Activated T-cell treated with anti-CD3 and anti-CD28 coated beads, Interleukin-2, amount 50 U/mL, for 72 hours (primary cell): Measurements from ENCODE around the gene MAPKAP1. TPM values are rescaled to one million over a fixed set of nuclear protein-coding genes. Genes with fewer than 3 reads are reported as not detected.
A peak's percentile ranks its signal among the peaks of the same experiment; 100 is the strongest.
"Not testable (repeated sequence)": the region's sequence is repeated elsewhere in the genome, so short reads cannot be mapped to it uniquely, and the experiment has no call there.

Experiments
- ATAC-seq, 2 donors: fragments of 150-1000 bp; cut with Tn5 transposase; replicated peaks in 1 of 2; 2 replicates each; pipeline ENCODE4 v1.10.0; 2021; ENCODE audit warnings: moderate library complexity in 2 of 2, mild to moderate bottlenecking in 1 of 2
- DNase-seq, 2 donors: peaks; one replicate each; pipeline ENCODE4 v3.0.0; 2021 to 2022; ENCODE audit warnings: mixed read lengths in 1 of 2
- H3K27ac Mint-ChIP-seq: one replicate; pipeline ENCODE4 v1.8.0; 2022; ENCODE audit warnings: mild to moderate bottlenecking, moderate library complexity, mixed read lengths
- H3K27me3 Mint-ChIP-seq: one replicate; pipeline ENCODE4 v1.8.0; 2022; ENCODE audit warnings: low read depth, mixed read lengths
- H3K36me3 Mint-ChIP-seq, 2 donors: one replicate each; pipeline ENCODE4 v1.8.0; 2022; ENCODE audit warnings: mixed read lengths in 2 of 2, mild to moderate bottlenecking in 1 of 2; ENCODE audit not compliant: insufficient read depth in 2 of 2
- H3K4me1 Mint-ChIP-seq: one replicate; pipeline ENCODE4 v1.8.0; 2022; ENCODE audit warnings: low read depth, mixed read lengths
- H3K4me3 Mint-ChIP-seq, 2 donors: one replicate each; pipeline ENCODE4 v1.8.0; 2022; ENCODE audit warnings: mild to moderate bottlenecking in 2 of 2, mixed read lengths in 2 of 2, moderate library complexity in 2 of 2
- H3K9me3 Mint-ChIP-seq, 2 donors: one replicate each; pipeline ENCODE4 v1.8.0; 2022; ENCODE audit warnings: mixed read lengths in 2 of 2
- total RNA-seq, 2 donors: library from RNA; stranded (reverse); gene quantifications; one replicate each; pipeline ENCODE4 v1.2.3, GENCODE V29; 2022

The MAPKAP1 gene
- total RNA-seq, 2 donors from 2014 or later: 42.1 to 42.8 TPM

DNA sequence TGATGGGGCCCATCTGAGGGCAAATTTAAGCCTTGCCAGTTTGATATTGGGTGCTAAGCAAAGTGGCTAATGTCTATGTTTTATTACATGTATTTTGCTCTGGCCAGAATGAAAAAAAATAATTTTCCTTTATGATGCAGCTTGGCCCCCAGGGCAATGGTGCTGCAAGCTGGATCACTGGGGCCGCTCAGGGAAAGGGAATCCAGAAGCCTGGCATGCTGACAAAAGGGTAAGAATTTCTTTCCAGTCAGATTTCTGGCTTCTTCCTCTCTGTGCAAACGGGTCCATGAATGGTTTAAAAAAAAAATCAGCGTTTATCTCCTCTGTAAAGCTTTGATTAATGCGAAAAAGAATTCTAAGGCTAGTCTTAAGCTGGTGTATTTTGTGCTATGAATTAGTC lies 138.4 kb downstream of the MAPKAP1 start:
- Mint-ChIP-seq H3K9me3 (peaks cover 3 to 5% of the 10 kb centered on the region in 2 donors), H3K36me3 (peaks cover 5 to 13% of the 10 kb centered on the region in 2 donors), H3K4me3 (no peak overlapping the region)

GRCh38 chr9:125566051-125566450 lies 141.0 kb downstream of the MAPKAP1 start:
- H3K36me3 Mint-ChIP-seq, H3K27me3 Mint-ChIP-seq, H3K27ac Mint-ChIP-seq, ATAC-seq, DNase-seq, H3K4me3 Mint-ChIP-seq, H3K9me3 Mint-ChIP-seq: not testable (repeated sequence)
- H3K4me1 Mint-ChIP-seq: peaks cover 24% of the 10 kb centered on the region

More for the DNA sequence above, 138.4 kb downstream of the MAPKAP1 start:
- H3K4me1 Mint-ChIP-seq: no peaks in the 10 kb centered on the region
- DNase-seq (no peak), ATAC-seq (no peak)
- no peak overlapping the region for H3K27ac Mint-ChIP-seq
- H3K27me3 Mint-ChIP-seq: no peaks in the 10 kb centered on the region

- H3K9me3 Mint-ChIP-seq: no peaks in the 10 kb centered on the region
- DNase-seq: no peak
- H3K4me1 Mint-ChIP-seq: peaks cover 24% of the 10 kb centered on the region
- no peak overlapping the region for H3K4me3 Mint-ChIP-seq
- peaks cover 0 to 1% of the 10 kb centered on the region in 2 donors for H3K36me3 Mint-ChIP-seq
- H3K27me3 Mint-ChIP-seq: no peaks in the 10 kb centered on the region
- no peak overlapping the region for H3K27ac Mint-ChIP-seq
- ATAC-seq: no peak
These were observed 141.9 kb downstream of the MAPKAP1 start for GRCh38 chr9:125565126-125565525.

- DNase-seq (no peak), ATAC-seq (no peak)
- Mint-ChIP-seq H3K4me1 (peaks cover 24% of the 10 kb centered on the region), H3K27me3 (no peaks in the 10 kb centered on the region), H3K27ac (no peak overlapping the region), H3K4me3 (no peak overlapping the region), H3K36me3 (no peaks in the 10 kb centered on the region), H3K9me3 (no peaks in the 10 kb centered on the region)
These were observed 142.4 kb downstream of the MAPKAP1 start for GRCh38 chr9:125564631-125565030.

- ATAC-seq (peak; percentile 28 to 55), DNase-seq (no peak)
- Mint-ChIP-seq H3K4me1 (peaks cover 24% of the 10 kb centered on the region), H3K27me3 (no peaks in the 10 kb centered on the region), H3K4me3 (peak overlapping the region; percentile 1 to 66), H3K27ac (peak overlapping the region; percentile 51), H3K36me3 (peaks cover 0 to 4% of the 10 kb centered on the region in 2 donors), H3K9me3 (no peaks in the 10 kb centered on the region)
These were observed 145.4 kb downstream of the MAPKAP1 start for GRCh38 chr9:125561509-125562148.

DNA sequence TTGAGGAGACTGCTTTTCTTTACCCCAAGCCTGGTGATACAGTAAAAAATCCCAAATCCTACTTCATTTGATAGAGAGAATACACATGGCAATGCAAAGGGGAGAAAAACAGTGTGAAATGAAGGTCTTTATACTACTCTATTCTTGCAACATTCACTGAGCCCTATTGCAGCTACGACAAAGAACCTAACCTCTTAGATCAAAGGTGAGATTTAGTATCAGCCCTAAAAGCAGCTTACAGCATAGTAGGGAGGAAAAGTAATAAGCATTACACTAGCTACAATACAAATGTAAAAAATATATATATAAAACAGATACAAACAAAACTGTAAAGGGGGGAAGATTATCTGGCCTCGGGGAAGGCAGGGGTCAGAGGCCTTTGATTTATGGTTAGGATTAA lies 147.1 kb downstream of the MAPKAP1 start:
- no peak overlapping the region for H3K27ac Mint-ChIP-seq
- H3K4me1 Mint-ChIP-seq: peaks cover 24% of the 10 kb centered on the region
- peaks cover 0 to 4% of the 10 kb centered on the region in 2 donors for H3K36me3 Mint-ChIP-seq
- DNase-seq: no peak
- ATAC-seq: no peak
- H3K27me3 Mint-ChIP-seq: no peaks in the 10 kb centered on the region
- H3K9me3 Mint-ChIP-seq: no peaks in the 10 kb centered on the region
- no peak overlapping the region for H3K4me3 Mint-ChIP-seq

DNA sequence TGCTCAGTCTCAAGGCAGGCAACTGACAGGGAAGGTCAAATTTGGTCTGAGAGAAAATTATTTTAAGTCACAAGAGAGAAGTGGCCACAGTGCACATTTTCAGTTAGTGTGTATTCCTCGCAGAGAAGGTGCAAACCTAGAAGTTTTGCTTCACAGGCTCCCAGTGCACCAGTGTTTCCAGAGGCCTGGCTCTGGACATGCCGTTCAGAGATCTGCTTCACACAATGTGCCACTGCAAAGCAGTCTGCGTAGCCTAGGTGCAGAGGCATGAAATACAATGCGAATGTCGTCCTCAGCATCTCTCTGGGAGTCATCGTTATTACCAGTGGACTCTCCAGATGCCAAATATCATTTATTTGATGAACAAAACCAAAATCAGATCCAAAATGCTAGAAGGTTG lies 147.8 kb downstream of the MAPKAP1 start:
- Mint-ChIP-seq H3K27ac (no peak overlapping the region), H3K4me1 (peaks cover 24% of the 10 kb centered on the region), H3K36me3 (peaks cover 0 to 4% of the 10 kb centered on the region in 2 donors), H3K27me3 (no peaks in the 10 kb centered on the region), H3K9me3 (no peaks in the 10 kb centered on the region), H3K4me3 (no peak overlapping the region)
- no peak for DNase-seq
- ATAC-seq: no peak

- Mint-ChIP-seq H3K36me3 (peaks cover 0 to 4% of the 10 kb centered on the region in 2 donors), H3K9me3 (no peaks in the 10 kb centered on the region), H3K4me3 (no peak overlapping the region), H3K27ac (no peak overlapping the region), H3K27me3 (no peaks in the 10 kb centered on the region), H3K4me1 (peaks cover 24% of the 10 kb centered on the region)
- DNase-seq (peak; percentile 45 to 59), ATAC-seq (peak; percentile 59 to 64)
These were observed 148.4 kb downstream of the MAPKAP1 start for GRCh38 chr9:125558453-125559092.

DNA sequence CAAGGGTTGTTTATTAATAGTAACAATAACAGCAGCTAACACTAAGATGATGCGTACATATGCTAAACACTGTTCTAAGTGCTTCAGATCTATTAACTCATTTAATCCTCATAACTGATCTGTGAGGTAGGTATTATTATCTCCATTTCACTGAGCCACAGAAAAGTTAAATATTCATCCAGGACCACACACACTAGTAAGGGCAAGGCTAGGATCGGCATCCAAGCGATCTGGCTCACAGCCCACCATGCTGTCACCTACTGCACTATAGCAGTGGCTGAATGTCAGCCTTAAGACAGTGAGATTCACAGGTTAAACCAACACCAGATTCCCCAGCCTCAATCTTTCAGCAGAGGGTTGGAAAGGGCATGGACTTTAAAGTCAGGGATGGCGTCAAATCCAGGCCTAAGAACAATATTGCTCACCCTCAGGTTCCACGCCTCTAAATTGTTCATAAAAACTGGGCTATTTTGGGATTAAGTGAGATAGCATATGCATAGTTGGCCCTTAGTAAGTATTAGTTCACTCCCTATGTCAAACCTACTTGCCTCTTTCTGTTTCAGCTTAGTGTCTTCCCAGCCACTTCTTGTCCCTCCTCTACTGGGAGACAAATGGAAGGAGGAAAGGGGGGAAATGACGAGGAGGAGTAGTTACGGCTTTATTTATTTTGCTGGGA lies 150.8 kb downstream of the MAPKAP1 start:
- Mint-ChIP-seq H3K27me3 (no peaks in the 10 kb centered on the region), H3K4me3 (no peak overlapping the region), H3K4me1 (peaks cover 1% of the 10 kb centered on the region), H3K36me3 (peaks cover 0 to 4% of the 10 kb centered on the region in 2 donors), H3K27ac (no peak overlapping the region), H3K9me3 (no peaks in the 10 kb centered on the region)
- DNase-seq: no peak
- no peak for ATAC-seq

DNA sequence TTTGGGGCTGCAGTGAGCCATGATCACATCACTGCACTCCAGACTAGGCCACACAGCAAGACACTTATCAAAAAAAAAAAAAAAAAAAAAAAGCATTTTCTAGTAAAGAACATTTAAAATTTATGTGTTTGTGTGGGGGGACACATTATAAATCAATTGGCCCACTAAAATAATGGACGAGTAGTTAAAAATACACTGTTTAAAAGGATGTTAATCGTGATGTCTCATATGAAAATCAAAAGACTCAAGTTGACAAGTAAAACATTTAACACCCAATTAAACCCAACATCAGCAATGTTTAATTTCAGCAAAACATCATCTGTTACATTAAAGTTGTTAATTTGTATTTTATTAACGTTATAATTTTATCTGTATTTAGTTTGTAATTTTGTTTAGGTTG lies 152.3 kb downstream of the MAPKAP1 start:
- no peak for ATAC-seq
- no peaks in the 10 kb centered on the region for H3K9me3 Mint-ChIP-seq

DNA sequence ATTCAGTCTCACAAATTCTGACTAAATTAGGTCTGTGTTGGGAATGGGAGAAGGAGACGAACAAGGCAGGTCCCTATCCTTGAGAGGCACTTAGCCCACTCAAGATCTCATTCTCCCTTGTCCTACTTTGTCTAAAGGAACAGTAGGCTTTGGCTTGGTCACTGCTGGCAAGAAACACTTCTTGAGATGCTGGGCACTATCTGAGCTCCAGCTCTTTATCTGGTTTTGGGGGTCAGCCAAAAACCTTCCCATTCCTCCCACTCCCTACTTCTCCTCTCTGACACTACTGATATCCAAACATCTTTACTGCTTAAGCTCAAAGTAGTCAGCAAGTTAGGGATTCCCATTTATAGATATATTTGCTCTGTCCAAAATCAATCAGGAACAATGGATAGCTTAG lies 155.2 kb downstream of the MAPKAP1 start:
- DNase-seq (no peak), ATAC-seq (no peak)
- no peaks in the 10 kb centered on the region for H3K36me3 Mint-ChIP-seq
- H3K27me3 Mint-ChIP-seq: no peaks in the 10 kb centered on the region
- no peak overlapping the region for H3K27ac Mint-ChIP-seq
- H3K9me3 Mint-ChIP-seq: no peaks in the 10 kb centered on the region
- no peaks in the 10 kb centered on the region for H3K4me1 Mint-ChIP-seq
- no peak overlapping the region for H3K4me3 Mint-ChIP-seq

More for the DNA sequence above, 152.3 kb downstream of the MAPKAP1 start:
- H3K27me3 Mint-ChIP-seq: no peaks in the 10 kb centered on the region
- H3K36me3 Mint-ChIP-seq: peaks cover 0 to 4% of the 10 kb centered on the region in 2 donors
- H3K4me1 Mint-ChIP-seq: no peaks in the 10 kb centered on the region
- DNase-seq: no peak
- H3K4me3 Mint-ChIP-seq: no peak overlapping the region
- no peak overlapping the region for H3K27ac Mint-ChIP-seq

DNA sequence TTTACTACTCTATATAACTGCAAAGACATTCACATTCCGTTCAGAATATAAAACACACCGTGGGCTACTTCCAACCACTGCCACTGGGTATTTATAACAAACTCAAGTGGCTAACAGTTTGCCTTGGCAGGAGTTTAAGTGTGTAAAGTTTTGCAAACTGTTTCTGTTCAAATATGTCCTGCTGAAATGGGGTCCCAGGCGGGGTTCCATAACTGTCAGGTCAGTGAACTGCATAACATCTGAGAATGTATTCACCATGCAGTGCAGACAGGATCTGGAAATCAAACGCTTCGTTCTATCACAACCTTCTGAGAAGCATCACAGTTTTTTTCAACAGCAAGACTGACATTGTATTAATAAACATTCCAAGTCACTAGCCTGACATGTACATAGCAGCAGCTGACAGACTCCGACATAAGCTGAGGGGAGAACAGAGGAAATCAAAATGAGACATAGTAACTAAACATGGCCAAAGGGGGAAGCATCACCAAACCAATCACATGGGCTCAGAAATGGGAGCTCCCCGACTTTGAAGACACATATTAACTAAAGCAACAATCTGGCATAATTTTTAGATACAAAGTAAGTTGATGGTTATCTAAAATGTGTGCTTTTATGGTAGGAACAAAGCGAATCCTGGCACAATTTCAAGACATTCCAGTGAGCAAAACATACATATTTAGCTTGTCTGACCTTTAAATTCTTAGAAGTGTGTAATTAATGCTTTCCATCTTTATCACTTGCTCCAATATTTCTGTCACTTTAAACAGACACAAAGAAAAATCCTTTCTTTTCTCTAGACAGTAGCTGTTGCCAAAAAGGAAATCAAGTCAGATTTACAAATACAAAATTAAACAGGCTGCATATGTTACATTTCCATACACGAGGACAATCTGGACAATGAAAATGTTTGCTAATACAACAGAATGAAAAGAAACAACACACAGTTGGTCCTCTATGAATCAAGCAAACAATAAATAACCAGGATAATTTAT lies 156.8 kb downstream of the MAPKAP1 start:
- ATAC-seq (no peak), DNase-seq (no peak)
- Mint-ChIP-seq H3K4me1 (no peaks in the 10 kb centered on the region), H3K4me3 (no peak overlapping the region), H3K36me3 (no peaks in the 10 kb centered on the region), H3K9me3 (no peaks in the 10 kb centered on the region), H3K27me3 (no peaks in the 10 kb centered on the region), H3K27ac (no peak overlapping the region)
